Measurements from ENCODE around the gene ZNF281.

ZNF281 gene

DNA sequence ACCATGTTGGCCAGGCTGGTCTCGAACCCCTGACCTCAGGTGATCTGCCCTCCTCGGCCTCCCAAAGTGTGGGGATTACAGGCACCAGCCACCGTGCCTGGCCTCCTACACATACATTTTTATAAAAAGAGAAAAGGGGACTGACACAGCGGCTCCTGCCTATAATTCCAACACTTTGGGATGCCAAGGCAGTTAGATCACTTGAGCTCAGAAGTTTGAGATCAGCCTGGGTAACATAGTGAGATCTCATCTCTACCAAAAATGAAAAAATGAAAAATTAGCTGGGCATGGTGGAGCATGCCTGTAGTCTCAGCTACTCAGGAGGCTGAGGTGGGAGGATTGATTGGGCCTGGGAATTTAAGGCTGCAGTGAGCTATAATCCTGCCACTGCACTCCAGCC is 23.4 kb downstream of the ZNF281 start:
- DNase-seq, result no peak

DNA sequence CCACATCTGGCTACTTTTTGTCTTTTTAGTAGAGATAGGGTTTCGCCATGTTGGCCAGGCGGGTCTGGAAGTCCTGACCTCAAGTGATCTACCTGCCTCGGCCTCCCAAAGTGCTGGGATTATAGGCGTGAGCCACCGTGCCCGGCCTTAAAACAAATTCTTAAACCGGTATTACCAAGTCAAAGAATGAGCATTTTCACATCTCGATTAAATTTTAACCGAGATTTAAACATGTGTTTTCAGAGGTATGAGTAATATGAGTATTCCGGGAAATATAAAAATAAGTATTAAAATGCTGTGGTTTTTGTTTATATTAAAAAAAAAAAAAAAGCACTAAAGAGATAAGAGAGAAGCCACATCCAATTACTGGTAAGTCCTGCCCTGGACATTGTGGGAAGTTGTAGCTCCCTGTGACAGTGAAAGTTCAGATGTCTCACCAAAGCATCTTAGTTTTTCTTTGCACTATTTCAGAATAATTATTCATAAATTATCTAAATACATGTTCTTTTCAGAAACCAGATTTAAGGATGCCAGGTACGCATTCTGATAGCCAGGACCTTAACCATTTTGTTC is 24.9 kb downstream of the ZNF281 start:
- no peak for DNase-seq

DNA sequence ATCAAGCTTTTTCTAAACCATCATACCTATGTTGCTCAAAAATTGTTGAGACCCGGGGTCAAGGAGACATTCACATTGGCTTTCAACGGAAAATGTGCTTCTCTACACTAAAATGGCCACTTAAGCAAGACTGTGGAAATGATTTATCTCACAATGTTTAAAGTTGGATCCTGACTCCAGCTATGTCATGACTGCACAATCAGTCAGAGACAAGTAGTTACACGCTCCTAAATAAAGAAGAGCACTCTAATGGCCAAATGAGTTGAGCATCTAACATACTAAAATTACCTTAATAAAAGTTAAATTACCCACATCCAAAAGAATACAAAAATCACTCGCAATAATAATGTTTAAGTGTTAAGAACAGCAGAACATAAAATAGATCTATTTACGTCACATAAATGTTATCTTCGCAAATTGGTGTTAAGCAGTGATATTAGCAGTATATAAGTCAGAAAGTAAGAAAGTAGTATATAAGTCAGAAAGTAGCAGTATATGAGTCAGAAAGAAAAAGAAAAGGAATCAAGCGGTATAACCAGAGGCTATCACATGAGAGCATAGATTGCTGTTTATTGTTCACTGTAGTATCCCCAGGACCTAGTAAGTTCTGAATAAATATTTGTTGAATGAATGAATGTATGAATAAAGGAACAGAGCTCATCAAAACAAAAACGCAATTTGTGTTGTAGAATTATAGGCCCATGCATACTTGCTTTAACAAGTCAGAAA is 28.4 kb downstream of the ZNF281 start:
- DNase-seq, result no peak

DNA sequence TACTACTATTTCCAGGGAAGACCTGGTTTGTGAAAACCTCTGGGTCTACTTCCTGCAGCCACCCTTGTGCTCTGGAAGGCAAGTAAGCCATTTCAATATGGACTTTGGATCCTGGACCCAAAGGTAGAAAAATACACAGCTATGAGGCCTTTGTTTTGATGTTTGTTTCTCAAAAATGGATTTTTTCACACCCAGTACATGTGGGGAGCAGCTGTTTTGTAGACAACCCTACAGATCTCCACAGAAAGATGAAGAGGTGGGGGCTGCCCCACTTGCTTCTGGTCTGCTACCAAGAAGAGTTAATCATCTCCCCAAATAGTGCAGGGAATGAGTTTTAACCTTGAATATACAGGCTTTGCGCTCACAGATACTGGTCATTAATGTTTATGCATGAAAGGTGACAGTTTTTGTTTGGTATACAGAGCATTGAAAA is 29.2 kb downstream of the ZNF281 start:
- no peak for DNase-seq

DNA sequence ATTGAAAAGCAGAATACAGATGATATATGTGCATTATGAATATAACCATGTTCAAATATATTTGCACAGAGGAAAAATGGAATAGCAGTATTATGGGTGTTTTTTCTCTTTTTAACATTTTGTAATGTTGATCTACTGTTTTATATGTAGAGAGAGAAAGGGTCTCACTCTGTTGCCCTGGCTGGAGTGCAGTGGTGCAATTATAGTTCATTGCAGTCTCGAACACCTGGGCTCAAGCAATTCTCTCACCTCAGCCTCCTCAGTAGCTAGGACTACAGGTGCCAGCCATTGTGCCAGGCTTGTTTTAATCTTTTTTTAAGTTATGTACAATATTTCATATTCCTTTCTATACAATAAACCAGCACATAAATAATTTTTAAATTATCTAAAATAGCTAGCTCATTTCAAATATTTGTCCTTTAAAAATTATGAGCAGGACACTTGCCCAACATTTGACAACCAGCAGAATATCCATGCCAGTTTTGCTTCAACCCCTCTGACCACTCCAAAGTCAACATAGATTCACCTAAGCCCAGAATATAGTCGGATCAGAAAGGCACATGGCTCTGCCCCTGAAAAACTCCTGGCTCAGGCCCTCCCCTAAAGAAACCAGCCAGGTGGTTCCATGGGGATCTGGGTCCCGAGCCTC is 29.8 kb downstream of the ZNF281 start:
- no peak for DNase-seq

DNA sequence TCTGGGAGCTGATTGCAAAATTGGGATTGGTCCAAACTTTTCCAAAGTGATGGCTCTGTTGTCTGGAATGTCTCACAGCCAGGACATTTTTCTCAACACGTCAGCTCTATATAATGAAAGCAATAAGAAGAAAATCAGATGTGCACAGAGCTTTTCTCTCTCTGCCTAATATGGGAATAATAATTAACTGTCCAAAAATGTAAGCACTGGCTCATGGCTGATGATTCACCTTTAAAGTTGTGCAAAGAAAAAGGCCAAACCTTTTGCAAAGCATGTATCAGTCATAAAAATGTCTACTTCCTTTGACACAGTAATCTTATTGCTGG is 30.4 kb downstream of the ZNF281 start:
- no peak for DNase-seq

DNA sequence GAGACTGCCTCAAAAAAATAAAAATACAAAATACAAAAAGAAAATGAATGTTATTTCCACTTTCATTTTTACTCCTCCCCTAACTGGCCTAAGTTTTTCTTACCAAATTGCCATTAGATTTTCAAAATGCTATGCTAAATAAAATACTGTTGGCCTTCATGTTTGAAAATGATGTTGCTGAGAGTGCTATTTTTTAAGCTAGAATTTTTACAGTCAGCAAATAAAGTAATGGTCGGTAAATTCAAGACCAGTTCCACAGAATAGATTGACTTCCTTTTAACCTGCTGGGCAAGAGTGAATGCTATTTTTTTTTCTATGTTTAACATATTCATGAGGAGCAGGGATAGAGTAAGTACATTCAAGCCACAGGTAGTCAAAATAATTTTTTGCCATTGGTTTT is 31.7 kb downstream of the ZNF281 start:
- no peak for DNase-seq

DNA sequence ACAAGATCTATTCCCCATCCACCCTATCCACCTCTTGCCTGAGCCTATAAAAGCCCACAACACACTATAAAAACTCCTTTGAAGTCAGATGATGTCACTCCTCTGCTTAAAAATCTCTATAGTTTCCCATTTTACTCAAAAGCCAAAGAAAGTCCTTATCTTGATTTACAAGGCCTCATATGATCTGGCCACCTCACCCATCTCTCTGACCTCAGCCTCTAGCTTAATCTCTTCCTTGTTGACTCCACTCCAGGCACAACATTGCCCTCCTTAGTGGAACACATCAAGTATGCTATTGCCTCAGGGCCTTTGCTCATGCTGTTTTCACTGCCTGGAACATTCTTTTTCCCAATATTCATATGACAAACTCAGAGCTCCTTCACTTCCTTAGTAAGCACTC is 33.3 kb downstream of the ZNF281 start:
- no peak for DNase-seq

DNA sequence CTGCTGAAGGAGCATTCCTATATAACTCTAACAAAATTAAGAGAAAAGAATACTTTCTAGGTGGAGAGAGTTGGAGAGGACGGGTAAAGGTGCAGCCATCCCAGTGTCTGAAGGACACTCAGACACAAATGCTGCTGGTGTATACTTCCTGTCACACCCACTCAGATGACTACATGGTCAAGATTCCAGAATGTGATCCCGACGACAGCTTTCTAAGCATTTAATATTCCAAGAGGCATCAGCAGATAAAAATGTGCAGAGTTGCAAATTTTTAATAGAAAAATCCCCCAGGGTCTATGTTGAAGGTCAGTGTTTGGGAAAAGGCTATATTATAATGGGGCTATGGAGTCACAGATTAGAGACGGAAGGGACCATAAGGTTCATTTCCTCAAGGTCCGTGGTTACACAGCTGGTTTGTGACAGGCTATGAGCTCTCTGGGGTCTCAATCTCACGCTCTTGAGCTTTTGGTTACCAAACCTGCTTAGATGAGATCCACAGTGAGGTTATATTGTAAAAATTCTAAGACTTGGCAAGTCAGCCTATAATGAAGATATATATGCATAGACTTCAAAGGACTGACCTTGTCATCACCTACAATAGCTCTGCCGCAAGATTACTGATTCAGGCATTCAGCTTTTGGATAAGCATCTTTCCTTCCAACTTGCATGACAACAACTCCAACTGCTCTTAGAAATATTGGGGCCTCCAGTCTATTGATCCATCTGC is 35.1 kb downstream of the ZNF281 start:
- no peak for DNase-seq

DNA sequence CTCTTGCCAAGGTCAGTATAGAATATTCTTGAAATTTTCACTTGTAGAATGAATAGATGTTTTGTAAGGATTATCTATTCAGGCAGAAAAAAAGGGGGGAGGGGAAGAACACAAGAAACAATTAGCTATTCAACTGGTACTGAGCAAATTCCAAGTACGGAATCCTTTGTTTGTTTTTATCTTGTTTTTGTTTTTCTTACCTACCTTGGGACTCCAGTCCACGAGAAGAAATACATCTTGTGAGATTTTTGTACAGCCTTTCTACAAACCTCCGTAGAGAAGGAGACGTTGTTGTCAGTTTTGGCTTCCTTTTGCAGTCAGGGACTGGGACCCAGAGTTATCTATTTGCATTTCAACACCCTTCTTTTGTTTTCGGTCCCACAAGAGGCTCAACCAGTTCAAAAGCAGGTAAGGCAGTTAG is 36.0 kb downstream of the ZNF281 start:
- DNase-seq, result no peak

DNA sequence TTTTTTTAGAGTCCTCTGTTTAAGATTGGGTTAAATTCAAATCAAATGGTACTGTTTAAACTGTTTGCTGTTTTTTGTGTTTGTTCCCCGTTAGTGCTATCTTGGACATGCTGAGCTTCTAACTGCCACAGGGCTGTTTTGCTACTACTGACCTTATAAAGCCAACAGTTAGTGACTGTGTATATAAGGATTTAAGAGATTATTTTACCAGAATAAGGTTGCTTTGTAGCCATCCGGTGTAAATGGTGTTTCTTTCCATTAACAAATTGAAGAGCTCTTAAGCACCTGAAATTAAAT is 37.0 kb downstream of the ZNF281 start:
- DNase-seq, result no peak

DNA sequence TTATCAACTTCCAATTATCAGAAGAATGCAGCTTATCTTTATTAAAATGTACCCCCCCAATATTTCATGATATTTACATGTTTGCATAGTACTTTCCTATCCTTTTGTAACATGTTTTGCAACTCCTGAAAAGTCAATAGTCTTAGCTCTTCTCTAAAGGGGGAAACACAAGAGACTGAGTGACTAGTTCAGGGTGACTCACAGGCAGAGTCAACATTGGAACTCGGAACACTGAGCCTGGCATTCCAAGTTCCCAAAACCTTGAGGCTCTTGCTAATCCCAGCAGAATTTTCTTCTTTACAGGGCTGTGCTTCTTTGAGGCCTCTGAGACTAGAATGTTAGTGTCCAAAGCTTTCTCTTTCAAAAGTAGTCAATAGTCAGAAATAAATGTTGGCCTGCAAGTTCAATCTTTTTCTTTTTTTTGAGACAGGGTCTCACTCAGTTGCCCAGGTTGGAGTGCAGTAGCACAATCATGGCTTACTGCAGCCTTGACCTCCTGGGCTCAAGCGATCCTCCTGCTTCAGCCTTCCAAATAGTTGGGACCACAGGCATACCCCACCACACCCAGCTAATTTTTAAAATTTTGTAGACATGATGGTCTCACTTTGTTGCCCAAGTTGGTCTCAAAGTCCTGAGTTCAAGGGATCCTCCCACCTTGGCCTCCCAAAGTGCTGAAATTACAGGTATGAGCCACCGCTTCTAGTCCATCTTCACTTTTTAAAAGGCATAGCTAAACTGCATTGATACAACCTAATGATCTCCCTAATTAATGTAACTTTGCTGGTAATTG is 37.5 kb downstream of the ZNF281 start:
- DNase-seq, result no peak

DNA sequence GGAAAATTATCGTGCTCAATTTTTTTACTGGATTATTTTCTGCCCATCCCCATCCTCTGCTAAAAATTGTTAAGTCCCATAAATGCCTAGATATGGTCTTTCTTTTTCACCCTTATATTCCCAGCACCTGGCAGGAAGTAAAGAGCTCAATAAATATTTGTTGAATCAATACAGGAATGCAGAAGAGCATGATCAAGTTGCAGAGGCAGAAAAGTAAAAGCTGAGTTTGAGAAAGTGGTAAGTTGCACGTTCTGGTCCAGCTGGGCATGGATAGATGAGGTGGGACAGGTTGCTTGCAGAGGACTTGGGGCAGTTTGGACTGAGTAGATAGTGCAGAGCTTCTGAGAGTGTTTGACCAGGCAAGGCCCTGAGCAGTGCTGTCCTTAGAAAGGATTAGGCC is 40.1 kb downstream of the ZNF281 start:
- no peak for DNase-seq

DNA sequence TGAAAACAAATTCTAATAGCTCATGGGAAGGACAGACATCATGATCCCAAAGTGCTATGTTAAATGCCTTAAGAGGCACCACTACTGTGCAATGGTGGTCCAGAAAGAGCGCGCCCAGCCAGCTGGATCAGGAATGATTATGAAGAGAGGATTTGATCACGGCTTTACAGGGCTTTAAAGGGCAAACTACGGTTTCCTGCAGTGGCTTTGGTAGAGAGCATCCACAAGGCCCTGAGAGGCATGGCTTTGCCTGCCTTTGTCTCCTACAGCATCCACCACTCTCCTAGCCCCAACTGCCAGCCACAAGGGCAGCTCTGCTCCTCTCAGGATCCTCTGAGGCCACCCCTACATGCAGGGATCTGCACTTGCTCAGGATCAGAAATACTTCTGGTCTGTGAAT is 40.7 kb downstream of the ZNF281 start:
- no peak for DNase-seq

DNA sequence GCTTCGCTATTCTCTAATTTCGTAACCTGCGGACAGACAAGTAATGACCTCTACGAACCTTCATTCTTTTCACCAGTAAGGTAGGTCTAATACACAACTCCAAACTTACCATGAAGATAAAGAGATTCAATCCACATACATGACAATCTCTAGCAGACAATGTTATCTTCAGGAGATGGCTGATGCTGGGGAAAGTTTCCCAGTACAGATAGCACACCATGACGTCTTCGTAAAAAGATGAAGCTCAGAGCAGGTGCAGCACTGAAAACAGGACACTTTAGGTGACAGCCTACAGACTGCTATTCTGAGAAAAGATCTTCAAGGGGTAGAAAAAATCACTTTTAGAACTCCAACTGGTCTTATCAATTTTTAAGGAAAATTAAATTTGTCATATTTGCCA is 41.3 kb downstream of the ZNF281 start:
- DNase-seq, result no peak

DNA sequence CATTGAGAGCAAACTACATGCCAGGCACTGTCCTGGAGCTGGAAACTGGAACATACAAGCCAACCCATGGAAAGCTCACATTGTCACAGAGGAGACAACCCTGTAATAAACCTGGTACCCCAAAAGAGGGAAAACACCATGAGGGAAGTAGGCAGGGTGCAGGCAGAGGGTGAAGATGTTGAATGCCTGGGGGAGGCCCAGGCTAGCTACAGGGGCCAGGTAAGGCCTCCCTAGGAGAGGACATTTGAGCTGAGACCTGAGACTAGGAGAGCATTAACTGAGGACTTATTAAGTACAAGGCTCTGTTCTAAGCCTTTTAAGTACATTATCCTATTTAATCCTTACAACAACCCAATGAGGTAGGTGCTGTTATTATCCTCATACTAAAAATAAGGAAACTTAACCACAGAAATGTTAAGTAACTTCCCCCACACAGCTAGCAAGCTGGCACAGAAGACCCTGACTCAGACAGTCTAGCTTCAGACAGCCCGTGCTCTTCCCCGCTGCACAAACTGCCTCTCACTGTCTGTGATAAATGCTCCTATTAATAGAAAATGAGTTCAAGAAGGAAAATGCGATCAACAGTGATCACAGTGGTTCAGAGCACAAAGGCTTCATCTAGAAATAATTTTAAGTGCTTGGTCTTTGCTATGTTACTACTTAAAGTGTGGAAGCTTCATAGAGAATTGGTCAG is 41.8 kb downstream of the ZNF281 start:
- DNase-seq, result no peak

DNA sequence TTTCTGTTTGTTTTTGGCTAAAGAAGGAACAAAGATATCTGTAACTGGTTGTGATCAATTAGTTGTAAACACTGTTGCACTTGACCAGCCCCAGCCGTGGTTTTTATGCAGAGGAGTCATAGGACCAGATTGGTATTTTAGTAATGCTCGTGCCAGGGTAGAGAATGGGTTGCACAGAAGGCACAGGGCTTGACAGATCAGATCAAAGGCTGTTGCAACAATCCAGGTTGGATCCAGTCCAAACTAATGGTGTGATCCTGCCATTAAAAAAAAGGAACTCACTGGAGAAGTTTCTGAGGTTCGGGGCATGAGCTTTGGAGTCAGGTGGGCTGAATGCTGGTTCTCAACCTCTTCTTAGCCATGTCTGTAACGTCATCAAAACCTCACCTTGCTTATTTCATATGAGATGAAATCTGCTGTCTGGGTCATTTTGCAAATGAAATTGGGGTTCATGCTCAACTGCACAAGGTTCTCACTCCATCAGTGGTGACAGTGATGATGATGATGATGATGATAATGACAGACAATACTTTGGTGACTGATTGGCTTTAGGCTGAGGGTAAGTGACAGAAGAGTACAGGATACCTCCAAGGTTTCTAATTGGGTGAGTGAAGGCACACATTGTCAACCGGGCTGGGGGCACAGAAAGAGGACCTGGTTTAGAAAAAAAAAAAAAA is 43.1 kb downstream of the ZNF281 start:
- DNase-seq, result peak; percentile 2

DNA sequence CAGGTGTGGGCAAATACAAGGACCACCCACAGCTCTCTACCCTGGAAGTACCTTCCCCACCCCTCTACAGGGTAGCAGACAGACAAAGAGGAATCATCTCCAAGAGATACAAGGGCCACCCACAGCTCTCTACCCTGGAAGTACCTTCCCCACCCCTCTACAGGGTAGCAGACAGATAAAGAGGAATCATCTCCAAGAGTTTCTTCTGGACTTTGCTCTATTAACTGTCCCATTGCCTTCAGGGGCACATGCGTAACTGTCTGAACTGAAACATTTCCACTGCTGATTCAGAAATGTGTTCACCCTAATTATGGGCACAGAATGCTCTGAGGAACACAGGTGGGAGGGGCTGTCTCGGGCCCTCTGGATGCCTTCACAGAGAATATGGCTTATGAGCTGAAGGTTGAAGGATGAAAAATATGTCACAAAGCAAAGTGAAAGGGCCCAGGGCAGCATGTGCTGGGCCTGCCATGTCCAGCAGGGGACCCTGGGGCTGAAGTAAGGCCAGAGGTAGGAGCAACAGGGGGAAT is 43.9 kb downstream of the ZNF281 start:
- no peak for DNase-seq

DNA sequence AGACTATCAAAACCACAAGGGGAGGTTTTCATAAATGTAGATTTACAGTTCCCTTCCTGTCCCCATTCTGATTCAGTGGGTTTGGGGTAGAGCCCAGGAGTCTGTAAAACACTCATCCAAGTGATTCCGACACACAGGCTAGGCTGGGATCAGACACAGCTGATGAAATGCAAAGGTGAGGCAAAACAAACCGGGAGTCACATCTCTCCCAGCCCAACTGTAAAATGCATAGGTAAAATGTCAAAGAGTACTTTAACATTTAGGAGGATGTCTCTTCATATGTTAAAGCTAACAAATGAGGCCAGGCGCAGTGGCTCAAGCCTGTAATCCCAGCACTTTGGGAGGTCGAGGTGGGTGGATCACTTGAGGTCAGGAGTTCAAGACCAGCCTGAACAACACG is 45.0 kb downstream of the ZNF281 start:
- DNase-seq, result no peak

DNA sequence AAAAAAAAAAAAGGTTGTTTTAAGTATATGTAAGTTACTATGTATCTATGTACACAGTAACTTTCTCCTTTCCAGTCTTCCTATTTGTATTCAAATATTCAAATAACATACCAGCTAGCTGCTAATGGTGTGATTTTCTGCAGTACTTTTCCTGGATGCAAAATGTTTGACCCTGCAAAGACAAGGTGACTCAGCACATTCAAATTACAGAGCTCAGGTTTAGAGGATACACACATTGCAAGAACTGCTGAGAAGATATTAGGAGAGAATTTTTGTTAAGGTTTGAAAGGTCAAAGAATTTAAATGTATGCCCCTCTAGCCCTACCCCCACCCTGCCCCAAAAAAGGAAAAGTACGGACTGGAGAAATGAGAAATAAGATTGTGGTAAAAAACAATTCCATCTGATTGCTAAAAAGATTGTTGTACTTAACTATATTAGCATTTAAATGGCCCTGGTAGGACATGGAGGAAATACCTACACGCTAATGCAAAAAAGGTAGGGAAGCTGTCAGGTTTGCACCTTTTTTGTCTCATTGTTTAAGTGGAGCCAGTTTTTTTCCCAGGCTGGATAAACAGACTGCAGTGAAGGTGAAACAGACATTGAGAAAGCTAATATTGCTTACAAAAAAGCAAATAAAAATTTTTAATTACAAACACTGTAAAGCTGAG is 45.6 kb downstream of the ZNF281 start:
- DNase-seq, result no peak

DNA sequence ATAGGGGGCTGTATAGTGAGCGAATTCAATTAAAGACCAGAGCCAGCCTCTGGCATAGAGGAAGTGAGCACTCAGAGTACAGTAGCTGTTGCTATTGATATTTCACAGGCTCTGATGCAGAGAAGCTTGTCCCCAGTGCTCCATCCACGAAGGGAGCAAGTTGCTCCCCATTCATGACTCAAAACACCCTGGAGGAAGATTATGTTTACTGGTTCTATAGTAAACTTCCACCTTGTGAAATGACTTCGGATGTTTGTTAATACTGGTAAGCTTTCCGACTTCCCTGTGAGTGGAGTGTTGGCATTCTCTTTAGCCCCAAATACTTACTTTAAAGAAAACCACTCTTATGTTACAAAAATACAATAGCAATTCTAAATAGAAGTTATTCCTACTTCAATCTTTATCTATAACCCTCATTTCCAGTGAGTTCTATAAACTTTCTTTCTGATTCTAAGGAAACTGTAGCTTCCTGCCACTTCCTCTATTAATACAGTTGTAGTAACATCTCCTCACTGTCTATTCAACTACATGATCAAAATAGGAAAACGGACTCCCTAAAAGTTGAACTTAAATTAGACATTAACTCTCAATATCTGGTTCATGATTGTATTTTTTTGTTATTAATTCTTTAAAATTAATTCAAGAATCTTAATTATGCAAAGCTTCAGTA is 46.4 kb downstream of the ZNF281 start:
- no peak for DNase-seq
